Hindlimb muscle (tissue), 1 donor: ENCODE results near the gene SLC39A13. TPM values are rescaled to one million over a fixed set of nuclear protein-coding genes. Genes with fewer than 3 reads are reported as not detected.

Experiments used
- DNase-seq: peaks from one replicate; pipeline ENCODE4 v3.0.0-alpha.2; 2013
- polyA plus RNA-seq: library from polyadenylated mRNA; unstranded; fragments of 120-200 nt; gene quantifications from one replicate; pipeline ENCODE4 v1.2.1, GENCODE V29; 2013; ENCODE audit not compliant: insufficient read length

The SLC39A13 gene
- polyA plus RNA-seq, 1 donor: 38.8 TPM

GRCh38 chr11:47460571-47461235 lies 52.3 kb downstream of the SLC39A13 start:
- no peak for DNase-seq

- no peak for DNase-seq
Observed at GRCh38 chr11:47461876-47462275, 53.5 kb downstream of the SLC39A13 start.

- DNase-seq: no peak
Observed at GRCh38 chr11:47464483-47464882, 56.1 kb downstream of the SLC39A13 start.

Other genes with a start within 250 kb of the SLC39A13 start
- gene ARFGAP2, start 231.7 kb upstream of the SLC39A13 start, polyA plus RNA-seq: 87.8 TPM
- gene PACSIN3, start 222.2 kb upstream of the SLC39A13 start, polyA plus RNA-seq: 284 TPM
- gene DDB2, start 193.6 kb upstream of the SLC39A13 start, polyA plus RNA-seq: 14.5 TPM
- gene ACP2, start 159.8 kb upstream of the SLC39A13 start, polyA plus RNA-seq: 30.8 TPM
- 20.9 TPM for gene NR1H3, start 150.6 kb upstream of the SLC39A13 start, polyA plus RNA-seq
- 33.7 TPM for gene MADD, start 138.5 kb upstream of the SLC39A13 start, polyA plus RNA-seq
- gene MYBPC3, start 55.9 kb upstream of the SLC39A13 start, polyA plus RNA-seq: 0.49 TPM
- 11.3 TPM for gene SPI1, start 30.0 kb upstream of the SLC39A13 start, polyA plus RNA-seq
- gene PSMC3, start 17.8 kb downstream of the SLC39A13 start, polyA plus RNA-seq: 126 TPM
- gene RAPSN, start 40.5 kb downstream of the SLC39A13 start, polyA plus RNA-seq: 126 TPM
- 71.5 TPM for gene CELF1, start 144.5 kb downstream of the SLC39A13 start, polyA plus RNA-seq
- 25.4 TPM for gene PTPMT1, start 157.0 kb downstream of the SLC39A13 start, polyA plus RNA-seq
- gene KBTBD4, start 170.4 kb downstream of the SLC39A13 start, polyA plus RNA-seq: 16.3 TPM
- 86.6 TPM for gene NDUFS3, start 170.5 kb downstream of the SLC39A13 start, polyA plus RNA-seq
- gene FAM180B, start 178.1 kb downstream of the SLC39A13 start, polyA plus RNA-seq: 3.0 TPM
- gene C1QTNF4, start 185.8 kb downstream of the SLC39A13 start, polyA plus RNA-seq: 11.6 TPM
- gene MTCH2, start 234.0 kb downstream of the SLC39A13 start, polyA plus RNA-seq: 62.1 TPM